HG03103 (cell line): Measurements from ENCODE around the gene ATG16L2.
"Not testable (repeated sequence)": the region's sequence is repeated elsewhere in the genome, so short reads cannot be mapped to it uniquely, and the experiment has no call there.

Experiments used
- ATAC-seq: cut with Tn5 transposase; IDR thresholded peaks from one replicate; pipeline ENCODE4 v1.9.1; 2021; ENCODE audit warnings: low read depth; ENCODE audit not compliant: unreplicated experiment

Gene ATG16L2

DNA sequence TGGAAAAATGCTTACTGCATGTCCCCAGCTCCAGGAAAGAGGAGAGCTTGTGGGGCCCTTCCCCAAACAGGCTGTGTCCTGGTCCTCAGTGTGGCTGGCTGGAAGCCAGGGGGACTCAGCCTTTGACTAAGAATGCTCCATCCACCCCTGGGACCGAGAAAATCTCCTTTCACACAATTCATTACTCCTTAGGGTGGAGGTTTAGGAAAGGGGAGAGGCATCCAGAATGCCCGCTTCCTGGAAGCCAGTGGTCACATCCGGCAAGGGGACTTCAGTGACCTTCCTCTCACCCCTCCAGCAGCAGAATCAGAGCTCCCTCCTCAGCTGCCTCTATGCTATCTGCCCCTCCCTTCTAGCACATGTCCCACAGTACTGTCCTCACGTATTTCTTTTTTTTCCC lies 21.9 kb downstream of the ATG16L2 start:
- ATAC-seq: no peak

DNA sequence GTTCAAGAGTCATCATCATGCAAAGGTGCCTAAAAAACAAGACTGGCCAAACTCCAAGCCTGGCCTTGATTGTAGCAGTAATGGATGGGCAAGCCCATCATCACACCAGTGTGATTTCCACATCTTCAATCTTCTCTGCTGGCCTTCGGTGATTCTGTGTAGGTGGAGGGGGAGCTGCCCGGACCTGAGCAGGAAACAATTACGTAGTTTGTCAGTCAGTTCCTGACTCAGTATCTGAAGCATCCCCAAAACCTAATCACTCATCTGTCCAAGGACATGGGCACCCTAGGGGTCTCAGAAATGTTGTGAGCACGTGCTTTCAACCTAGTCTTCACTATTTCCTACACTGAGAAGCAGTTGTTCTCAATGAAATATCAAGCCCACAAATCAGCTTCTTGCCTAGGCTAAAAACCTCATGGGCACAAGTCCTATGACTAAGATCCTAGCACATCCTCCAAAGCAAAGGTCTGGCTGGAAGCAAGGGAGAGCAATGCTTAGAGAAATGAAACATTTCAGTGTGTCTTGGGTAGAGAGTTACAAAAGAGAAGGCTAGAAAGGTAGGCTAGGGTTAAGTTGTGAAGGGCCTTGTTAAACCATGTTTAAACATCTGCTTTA lies 24.6 kb downstream of the ATG16L2 start:
- no peak for ATAC-seq

- ATAC-seq: no peak
These were observed 26.6 kb downstream of the ATG16L2 start for GRCh38 chr11:72840780-72841179.

DNA sequence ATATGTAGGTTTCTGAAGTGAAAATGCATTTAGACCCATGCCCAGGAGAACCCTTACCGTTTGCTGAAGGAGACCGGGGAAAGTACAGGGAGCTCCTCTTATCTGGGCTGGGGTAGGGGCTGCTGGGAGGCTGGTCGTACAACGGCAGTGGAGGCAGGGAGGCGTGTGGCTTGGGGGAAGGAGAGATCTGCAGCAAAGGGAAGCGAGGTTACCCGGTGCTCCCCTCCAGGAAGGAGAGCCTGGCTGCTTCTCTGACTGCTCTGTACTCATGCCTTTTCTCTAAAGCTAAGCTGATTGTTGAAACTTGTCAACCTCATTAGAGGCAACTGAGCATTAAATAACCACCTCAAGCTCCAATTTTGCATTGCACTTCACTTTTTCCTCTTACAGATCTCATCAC lies 27.2 kb downstream of the ATG16L2 start:
- ATAC-seq: no peak

DNA sequence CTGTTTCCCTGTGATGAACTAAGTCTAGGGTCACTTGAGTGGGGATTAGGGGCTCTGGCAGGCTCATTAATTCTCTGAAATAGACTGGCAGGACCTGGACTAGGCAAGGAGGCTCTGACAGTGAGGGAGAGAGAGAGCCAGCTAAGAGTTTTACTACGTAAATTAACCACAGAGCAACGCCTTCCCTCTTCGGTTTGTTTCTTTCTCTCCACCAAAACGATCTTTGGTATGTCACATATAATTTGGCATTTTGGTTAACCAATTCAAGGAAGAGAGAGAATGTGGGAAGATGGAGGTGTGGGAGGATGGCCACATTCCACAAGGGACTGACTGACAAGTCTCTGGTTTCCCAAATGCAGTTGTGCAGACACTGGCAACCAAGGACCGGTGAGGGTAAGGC lies 27.9 kb downstream of the ATG16L2 start:
- ATAC-seq: no peak

DNA sequence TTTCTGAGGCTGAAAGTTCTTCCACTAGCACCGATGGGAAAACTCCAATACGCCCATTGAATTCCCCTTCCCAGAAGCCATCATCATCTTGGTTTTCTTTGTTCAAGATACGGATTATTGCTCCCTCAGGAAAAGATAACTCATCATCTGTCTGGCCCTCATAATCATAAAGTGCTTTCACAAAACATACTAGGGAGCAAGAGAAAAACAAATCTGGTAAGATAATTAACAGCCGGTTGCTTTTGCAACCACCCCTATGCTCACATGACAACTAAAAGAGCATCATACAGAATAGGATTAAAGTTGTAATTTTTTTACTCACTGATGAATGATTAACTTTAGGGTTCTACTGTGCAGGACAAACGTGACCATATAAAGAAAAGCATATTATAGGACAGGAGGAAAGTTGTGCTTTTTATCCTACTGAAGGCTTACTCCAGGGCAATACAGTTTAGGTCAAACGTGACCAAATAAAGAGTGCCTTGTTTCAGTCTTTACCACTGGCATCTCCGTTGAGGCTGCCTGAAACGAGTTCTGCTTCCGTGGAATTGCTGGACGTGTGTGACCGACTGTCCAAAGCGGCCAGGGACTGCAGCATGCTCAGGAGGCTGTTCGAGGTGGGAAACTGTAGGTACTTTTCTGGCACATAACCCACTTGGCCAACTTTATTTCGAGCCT lies 28.6 kb downstream of the ATG16L2 start:
- no peak for ATAC-seq

GRCh38 chr11:72844356-72844755 lies 30.1 kb downstream of the ATG16L2 start:
- no peak for ATAC-seq

GRCh38 chr11:72848846-72849466 lies 34.7 kb downstream of the ATG16L2 start:
- ATAC-seq: no peak

DNA sequence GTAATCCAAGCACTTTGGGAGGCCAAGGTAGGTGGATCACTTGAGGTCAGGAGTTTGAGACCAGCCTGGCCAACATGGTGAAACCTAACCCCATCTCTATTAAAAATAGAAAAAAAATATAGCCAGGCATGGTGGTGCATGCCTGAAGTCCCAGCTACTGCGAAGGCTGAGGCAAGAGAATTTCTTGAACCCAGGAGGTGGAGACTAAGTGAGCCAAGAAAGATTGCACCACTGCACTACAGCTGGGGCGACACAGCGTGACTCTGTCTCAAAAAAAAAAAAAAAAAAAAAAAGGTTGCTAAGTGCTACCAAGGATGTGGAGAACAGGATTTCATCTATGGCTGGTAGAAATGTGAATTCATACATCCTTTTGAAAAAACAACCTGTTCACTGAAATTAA lies 36.6 kb downstream of the ATG16L2 start:
- ATAC-seq: no peak

DNA sequence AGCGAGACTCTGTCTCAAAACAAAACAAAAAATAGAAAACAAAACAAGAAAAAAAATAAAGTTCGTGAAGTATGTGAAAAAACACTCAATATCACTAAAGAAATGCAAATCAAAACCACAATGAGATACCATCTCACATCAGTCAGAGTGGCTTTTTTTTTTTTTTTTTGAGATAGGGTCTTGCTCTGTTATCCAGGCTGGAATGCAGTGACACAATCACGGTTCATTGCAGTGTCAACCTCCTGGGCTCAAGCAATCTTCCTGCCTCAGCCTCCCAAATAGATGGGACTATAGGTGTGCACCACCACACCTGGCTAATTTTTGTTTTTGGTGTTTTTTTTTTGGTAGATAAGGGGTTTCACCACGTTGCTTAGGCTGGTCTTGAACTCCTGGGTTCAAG lies 37.5 kb downstream of the ATG16L2 start:
- ATAC-seq: no peak

GRCh38 chr11:72856065-72856464 lies 41.9 kb downstream of the ATG16L2 start:
- ATAC-seq: no peak

DNA sequence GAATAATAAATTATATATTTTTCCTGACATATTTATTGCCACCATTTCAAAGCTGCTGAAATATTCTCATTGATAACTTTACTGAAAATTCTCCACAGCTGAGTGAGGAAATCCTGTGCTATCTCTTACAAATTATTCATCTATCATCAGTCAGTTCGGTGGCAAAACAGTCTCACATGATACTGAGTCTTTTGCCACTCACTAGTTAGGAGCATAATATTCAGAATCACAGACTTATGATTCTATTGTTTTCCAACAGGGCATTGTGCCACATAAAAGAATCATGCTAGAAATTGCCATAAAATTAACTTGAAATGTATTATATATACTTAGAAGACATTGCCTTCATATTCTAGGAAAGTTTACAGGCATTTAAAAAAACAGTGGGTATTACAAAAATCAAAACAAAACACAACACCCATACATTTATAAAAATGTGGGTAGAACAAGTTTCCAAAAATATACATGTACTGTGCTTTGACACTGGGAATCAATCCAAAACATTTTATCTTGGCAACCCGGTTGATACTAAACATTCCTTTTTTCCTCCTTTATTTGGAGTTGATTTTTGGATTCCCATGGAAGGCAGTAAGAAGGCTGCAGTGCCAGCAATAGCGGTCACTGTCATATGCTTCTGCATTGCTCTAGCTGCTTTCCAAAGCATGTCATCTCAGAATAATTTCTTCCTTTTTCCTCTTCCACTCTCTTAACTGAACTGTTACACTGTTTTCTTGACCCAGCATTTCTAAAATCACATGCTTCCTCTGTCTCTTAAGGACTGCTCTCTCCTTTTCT lies 42.5 kb downstream of the ATG16L2 start:
- no peak for ATAC-seq

DNA sequence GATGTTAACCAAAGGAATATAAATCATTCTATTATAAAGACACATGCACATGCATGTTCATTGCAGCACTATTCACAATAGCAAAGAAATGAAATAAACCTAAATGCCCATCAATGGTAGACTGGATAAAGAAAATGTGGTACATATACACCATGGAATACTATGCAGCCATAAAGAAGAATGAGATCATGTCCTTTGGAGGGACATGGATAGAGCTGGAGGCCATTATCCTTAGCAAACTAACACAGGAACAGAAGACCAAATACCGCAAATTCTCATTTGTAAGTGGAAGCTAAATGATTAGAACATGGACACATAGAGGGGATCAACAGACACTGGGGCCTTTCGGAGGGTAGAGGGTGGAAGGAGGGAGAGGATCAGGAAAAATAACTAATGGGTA lies 44.1 kb downstream of the ATG16L2 start:
- ATAC-seq: not testable (repeated sequence)

GRCh38 chr11:72859126-72859525 lies 44.9 kb downstream of the ATG16L2 start:
- ATAC-seq: no peak

GRCh38 chr11:72860010-72860409 lies 45.8 kb downstream of the ATG16L2 start:
- no peak for ATAC-seq

GRCh38 chr11:72860592-72860991 lies 46.4 kb downstream of the ATG16L2 start:
- ATAC-seq: no peak

- no peak for ATAC-seq
These were observed 48.9 kb downstream of the ATG16L2 start for GRCh38 chr11:72863091-72863490.

DNA sequence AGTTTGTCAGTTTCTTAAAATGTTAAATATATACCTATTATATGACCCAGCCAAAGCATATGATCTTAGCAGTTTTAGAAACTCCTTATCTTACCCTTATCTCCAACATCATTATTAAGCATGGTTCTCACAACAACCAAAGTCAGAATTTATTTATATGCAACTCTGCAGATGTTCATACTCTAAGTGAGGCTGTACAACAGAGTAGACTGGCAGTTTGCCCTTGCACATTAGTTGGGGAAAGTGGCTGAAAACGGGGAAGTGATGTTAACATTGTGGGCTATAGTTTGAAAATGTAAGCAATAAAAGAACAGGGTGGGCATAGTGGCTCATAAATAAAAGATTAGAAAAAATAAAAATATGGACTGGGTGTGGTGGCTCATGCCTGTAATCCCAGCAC lies 49.7 kb downstream of the ATG16L2 start:
- no peak for ATAC-seq

DNA sequence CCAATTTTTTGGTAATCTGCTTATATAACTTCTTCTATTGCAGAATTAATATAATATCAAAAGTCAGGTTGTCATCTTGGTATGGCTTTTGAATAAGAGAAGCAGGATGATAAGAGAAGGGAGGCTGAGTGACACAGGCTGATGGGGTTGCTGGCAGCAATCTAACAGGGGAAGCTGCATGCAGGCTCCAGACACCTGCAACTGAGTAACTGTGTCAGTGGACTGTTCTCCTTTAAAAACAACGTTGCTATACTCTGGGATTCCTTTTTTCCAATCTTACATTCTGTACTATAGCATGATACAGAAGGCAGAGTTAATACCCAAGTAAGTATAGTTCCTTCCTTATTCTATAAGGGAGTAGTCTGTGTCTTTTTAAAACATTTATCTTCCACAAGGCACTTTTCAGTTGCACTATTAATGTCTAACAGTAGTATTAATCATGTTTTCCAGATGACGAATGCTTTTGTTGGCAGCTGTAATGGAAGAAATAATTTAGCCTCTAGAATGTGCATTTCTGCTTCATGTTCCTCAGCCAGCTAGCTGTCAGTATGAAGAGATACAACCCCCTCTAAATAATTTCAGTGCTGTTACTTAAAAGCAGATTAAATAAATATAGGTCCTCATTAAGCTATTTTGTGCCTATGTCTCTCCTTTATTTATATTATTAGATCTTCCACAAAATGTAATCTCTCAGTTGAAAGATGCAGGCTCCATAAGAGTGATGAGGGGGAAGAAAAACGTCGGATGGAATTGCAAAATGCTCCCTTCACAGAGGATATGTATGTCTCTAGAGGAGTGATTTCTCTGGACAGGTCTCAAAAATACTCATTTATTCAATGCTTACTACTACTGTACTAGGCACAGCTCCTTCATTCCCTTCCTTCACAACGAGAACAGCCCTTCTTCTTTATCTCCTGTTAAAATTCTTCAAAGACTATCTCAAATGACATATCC lies 50.8 kb downstream of the ATG16L2 start:
- no peak for ATAC-seq

DNA sequence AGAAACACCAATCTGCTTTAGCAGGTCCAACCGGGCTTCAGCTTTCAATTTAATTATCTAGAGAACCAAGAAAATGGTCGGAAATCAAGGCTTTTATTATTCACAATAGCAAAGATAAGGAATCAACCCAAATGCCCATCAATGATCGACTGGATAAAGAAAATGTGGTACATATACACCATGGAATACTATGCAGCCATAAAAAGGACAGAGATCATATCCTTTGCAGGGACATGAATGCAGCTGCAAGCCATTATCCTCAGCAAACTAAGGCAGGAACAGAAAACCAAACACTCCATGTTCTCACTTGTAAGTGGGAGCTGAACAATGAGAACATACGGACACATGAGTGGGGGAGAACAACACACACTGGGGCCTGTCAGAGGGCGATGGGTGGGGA lies 53.8 kb downstream of the ATG16L2 start:
- no peak for ATAC-seq
